Activated CD4-positive, alpha-beta T cell treated with anti-CD3 and anti-CD28 coated beads for 48 hours (primary cell): ENCODE results near the gene SEC16B.
"Not testable (repeated sequence)": the region's sequence is repeated elsewhere in the genome, so short reads cannot be mapped to it uniquely, and the experiment has no call there.

Experiments
- DNase-seq: peaks from one replicate; pipeline ENCODE4 v3.0.0-alpha.2; 2020

SEC16B gene, protein sequence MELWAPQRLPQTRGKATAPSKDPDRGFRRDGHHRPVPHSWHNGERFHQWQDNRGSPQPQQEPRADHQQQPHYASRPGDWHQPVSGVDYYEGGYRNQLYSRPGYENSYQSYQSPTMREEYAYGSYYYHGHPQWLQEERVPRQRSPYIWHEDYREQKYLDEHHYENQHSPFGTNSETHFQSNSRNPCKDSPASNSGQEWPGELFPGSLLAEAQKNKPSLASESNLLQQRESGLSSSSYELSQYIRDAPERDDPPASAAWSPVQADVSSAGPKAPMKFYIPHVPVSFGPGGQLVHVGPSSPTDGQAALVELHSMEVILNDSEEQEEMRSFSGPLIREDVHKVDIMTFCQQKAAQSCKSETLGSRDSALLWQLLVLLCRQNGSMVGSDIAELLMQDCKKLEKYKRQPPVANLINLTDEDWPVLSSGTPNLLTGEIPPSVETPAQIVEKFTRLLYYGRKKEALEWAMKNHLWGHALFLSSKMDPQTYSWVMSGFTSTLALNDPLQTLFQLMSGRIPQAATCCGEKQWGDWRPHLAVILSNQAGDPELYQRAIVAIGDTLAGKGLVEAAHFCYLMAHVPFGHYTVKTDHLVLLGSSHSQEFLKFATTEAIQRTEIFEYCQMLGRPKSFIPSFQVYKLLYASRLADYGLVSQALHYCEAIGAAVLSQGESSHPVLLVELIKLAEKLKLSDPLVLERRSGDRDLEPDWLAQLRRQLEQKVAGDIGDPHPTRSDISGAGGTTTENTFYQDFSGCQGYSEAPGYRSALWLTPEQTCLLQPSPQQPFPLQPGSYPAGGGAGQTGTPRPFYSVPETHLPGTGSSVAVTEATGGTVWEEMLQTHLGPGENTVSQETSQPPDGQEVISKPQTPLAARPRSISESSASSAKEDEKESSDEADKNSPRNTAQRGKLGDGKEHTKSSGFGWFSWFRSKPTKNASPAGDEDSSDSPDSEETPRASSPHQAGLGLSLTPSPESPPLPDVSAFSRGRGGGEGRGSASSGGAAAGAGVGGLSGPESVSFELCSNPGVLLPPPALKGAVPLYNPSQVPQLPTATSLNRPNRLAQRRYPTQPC

DNA sequence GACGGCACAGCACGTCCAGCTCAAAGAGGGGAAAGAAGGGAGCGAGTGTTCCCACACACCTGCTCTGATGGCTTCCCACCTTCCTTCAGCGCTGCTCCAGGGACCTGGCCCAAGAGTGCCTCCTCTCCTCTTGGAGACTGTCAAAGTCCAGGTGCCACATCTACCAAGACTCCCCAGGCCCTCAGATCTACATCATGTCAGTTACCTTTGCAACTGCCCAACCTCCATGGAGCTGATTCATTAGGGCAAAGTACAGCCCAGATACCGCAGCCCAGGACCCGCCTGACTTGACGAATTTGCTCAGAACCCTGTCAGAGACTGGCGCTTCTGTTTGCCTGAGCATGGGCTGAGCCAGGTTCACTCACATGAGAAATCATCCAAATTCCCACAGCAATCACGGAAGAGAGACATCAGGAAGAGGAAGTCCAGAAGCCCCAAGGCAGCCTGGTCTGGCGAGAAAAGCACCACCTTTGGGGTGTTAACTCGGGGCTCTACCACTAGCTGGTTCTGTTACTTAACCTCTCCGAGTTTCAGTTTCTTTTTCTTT, at the start of gene SEC16B:
Gene SEC16B (minus strand): TSS at position 234 of the 547 bp plus-strand sequence. CDS start 2,077 bp downstream, outside the sequence.
- DNase-seq, result no peak

DNA sequence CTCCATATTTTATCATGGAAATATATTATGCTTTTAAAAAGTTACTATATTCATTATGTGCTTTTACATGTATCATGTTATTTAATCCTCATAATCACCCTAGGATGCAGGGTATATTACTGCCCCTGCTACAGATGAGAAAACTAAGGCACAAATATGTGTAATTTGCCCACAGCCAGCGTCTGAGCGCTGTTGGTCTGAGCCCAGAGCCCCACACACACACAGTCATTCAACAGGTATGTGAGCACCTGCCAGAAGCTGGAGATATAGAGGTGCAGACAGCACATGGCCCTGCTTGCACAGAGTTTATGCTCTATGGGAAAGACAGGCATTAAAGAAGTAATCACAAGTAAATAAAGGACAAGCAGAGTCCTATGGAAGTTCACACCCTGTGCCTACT, 49.8 kb upstream of the SEC16B start:
- no peak for DNase-seq

DNA sequence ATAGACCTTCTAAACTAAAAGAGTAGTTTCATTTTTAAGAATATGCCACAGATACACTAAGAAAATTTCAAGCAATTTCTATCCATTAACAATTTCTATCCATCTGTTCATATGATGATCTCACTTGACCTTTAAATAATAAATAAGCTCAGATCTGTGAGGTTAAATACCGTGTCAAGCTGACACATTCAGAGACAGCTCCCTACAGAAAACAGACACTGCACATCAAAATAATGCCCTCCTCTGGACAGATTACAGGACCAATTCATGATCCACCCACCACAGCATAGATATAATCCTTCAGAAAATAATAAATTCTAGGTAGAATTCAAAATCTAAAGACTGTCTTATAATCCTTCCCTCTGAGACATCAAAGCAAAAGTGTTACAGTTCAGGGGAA, 49.4 kb upstream of the SEC16B start:
- DNase-seq, result no peak

DNA sequence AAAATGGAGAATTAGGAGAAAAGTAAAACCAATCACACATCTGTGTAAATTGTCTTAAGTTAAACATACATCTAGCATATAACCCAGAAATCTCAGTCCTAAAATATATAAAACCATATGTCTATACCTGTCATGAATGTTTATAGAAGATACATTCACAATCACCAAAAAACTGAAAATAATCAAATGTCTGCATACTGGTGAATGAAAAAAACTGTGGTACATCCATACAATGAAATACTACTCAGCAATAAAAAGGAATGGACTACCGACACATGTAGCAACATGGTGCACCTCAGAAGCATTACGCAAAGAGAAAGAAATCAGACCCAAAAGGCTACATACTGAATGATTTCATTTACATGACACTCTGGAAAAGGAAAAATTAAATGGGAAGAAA, 47.7 kb upstream of the SEC16B start:
- DNase-seq, result no peak

DNA sequence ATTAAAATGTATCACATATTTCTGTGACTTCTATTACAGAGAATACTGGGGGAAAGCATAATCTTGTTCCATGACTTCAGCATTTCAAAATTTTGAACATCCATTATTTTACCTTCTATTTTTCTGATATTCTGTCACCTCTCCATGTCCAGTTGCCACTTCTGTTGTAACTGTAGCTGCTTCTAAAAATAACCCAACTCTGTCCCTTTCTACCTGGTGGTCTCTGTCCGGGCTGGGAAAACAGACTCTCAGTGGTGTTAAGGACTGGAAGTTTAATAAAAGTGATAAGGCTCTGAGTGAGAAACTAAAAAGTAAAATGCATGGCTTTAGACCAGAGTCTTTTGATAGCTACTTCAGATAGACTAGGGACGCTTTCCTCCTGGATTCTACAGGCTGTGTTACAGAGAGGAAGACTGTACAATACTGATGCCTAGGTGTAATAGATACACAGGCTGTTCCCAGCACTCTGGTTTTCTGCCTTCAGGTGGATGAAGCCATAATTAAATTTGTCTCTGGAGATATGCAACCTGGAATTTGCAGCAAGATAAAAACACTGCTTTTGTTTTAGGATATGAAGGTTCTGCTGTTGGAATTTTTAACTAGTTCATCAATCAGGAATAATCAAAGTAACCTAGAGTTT, 42.1 kb upstream of the SEC16B start:
- no peak for DNase-seq

DNA sequence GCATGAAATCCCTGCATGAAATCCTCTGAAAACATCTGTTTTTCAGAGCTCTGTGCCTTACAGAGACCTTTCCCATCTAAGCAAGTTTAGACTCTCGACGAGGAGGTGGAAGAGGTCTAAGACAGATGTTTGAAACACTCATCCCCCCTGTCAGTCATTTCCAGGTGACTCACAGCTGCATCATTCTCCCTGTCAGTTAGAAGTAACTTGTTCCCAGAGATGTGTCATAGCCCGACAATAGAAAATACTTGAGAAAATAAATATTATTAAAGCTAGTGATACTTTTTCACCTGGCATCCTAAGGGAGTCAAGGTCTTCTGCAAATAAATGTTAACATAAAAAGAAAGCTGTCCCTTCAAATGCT, 41.6 kb upstream of the SEC16B start:
- no peak for DNase-seq

DNA sequence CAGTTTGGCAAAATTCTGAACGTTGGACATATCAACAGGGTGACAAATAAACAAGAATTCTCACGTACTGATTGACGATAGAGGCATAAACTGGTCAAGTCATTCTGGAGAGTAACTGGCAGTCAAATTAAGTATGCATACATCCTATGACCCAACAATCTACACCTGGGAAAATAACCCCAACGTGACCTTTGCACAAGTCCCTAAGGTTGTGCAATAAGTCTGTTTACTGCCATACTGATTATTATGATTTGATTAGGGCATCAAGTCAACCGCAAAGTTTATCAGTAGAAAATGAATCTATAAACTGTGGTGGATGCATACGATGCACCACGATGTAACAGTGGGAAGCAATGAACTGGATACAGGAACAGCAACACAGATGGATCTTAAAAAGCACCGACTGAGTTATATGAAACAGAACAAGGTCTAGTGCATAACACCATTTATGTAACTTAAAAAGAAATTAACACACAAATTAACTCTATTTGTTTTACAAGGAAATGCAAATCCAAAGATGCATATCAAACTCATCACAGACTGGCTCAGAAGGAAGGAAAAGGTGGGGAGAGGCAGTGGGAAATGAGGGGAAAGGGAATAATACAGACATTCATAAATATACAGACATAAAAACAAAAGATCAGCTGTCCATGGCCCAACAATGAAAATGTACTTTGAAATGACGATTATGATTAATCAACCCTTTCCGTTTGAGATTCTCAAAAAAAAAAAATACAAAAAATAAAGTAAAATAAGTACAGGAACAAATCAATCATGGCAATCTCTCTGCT, 41.0 kb upstream of the SEC16B start:
- no peak for DNase-seq

GRCh38 chr1:178006043-178006442, 36.2 kb upstream of the SEC16B start:
- DNase-seq, result no peak

DNA sequence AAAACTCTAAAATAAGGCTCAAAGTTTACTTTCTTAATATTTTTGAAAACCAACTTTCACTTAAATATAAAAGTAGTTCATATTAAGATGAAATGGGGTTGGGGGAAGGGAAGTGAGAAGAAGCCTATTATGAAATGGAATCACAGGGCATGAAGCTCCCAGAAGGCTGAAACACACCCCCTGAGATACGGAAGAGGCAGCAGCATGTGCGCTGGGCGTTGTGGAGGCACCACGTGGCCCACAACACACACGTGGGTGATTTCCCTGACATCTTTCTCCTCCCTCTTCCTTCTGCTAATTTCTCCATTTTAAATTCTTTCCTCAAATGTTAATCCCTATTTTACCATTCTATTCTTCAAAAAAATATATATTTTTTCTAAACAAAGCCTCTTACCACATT, 35.6 kb upstream of the SEC16B start:
- no peak for DNase-seq

GRCh38 chr1:178004926-178005391, 35.1 kb upstream of the SEC16B start:
- DNase-seq, result no peak

DNA sequence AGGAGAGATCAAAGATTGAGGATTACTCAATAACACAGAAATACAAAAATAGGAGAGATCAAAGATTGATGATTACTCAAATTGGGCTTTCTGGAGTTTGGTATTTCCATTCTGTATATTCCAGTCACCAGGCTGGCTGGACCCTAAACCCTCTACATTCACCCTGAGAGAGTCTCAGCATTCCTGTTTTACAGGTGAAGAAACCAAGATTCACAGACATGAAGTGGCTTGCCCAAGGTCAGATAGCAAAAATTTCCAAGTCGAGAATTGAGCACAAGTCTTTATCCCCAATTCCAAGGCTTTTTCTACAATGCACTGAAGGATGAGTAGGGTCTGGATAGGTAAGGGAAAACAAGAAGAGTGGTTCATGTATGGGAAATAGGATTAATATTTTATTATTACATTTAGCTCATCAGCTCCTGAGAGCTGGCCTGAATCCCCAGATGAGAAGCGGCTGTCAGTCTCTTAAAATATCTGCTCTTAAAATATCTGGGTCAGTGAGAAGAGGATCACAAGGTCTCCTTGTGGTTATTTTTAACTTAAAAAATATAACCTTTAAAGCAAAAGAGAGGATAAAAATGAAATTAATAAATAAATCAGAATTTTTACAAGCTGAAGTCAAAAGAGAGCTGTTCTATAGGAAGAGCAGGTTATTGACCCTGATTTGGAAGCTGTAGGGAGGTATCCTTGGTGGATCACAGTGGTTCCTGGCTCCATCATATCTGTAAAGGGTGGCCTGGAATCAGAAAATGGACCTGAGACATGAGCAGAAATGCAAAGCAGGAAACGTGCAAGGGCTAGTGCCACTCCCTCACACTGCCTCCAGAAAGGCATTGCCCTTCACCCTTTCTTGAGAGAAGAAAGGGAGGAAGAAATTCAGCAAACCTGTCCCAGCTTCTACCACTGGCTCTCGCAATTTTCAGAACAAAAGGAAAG, 29.1 kb upstream of the SEC16B start:
- no peak for DNase-seq

- no peak for DNase-seq
Measured at GRCh38 chr1:177996957-177997356, 27.1 kb upstream of the SEC16B start.

DNA sequence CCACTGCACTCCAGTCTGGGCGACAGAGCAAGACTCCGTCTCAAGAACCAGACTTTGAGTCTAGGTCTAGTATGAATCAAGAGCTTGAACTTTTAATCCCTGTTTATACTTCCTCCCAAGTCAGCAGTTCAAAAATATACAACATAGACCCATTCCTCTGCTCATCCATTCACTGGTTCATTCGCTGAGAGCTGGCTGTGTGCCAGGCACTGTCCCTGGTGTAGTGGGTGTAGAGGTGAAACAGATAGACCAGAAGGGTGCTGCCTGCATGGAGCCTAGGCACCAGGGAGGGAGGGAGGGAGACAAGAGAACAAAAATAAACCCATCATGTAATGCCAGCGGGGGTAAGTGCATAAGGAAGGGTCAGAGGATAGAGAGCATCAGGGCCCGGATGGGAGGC, 25.5 kb upstream of the SEC16B start:
- DNase-seq, result no peak

DNA sequence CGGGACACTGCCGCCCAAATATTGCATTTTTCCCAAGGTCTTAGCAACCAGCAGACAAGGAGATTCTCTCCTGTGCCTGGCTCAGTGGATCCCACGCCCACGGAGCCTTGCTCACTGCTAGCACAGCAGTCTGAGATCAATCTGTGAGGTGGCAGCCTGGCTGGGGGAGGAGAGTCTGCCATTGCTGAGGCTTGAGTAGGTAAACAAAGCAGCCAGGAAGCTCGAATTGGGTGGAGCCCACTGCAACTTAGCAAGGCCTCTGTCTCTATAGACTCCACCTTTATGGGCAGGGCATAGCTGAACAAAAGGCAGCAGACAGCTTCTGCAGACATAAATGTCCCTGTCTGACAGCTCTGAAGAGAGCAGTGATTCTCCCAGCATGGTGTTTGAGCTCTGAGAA, 16.4 kb upstream of the SEC16B start:
- DNase-seq, result not testable (repeated sequence)

DNA sequence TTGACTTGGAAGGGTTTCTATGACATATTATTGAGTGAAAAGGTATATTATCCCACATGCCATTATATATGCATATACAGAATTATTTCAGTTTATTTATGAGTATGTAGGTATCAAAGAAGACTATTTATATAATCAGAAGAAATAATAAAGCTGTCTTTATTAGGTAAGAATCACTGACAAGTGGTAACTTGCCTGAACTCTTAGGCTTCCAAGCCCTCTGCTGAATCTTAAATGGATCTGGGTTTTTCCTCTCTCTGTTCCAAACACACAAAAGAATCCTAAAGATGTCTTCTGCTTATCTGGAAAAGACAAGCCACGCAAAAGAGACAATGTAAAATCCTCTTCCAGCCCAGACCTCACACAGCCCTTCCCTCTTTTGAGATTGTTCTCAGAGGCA, 14.9 kb upstream of the SEC16B start:
- DNase-seq, result no peak

GRCh38 chr1:177984136-177984525, 14.3 kb upstream of the SEC16B start:
- no peak for DNase-seq

DNA sequence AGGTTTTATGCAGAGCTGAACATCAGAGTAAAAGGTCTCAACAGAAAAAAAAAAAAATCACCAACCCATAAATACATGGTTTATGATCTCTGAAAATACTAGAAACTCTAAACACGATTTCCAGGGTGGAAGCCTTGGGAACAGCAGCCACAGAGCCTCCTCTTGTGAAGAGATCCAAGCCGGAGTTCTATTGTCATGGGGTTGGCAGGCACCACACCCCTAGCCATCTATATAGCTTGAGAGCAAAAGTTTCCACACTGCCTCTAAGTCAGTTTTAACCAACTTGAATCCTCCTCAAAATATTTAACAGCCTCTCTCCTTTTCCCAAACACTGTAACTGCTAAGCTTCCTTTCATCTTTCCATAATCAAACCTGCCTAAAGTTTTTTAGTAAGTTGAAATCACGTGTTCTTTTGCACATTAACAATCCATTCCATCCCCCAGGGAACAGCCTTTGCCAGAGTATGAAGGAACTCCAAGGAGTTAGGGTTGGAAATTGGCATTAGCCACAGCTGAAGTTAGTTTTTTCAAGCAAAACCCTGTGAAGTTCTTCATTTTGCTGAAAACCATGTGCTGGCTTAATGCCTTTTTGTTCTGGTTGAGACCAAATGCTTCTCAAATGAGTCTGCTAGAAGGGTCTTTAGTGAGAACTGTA, 13.8 kb upstream of the SEC16B start:
- no peak for DNase-seq

DNA sequence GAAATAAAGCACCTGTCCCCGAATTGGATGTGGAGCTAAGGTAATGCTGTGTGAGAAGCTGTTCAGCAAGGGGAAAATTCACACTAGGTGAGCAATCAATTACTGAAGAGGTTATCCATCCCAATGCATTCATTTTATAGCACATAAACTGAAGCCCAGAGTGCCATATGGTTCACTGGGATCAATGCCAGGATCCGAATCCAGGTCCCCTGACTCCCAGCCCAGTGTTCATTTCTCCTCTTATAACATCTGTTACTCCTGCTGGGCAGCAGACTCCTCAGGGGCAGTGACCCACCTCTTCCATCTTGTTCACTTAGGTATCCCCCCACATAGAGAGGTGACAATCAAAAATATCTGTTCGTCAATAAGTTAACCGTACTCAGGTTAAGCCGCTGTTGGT, 13.2 kb upstream of the SEC16B start:
- no peak for DNase-seq

DNA sequence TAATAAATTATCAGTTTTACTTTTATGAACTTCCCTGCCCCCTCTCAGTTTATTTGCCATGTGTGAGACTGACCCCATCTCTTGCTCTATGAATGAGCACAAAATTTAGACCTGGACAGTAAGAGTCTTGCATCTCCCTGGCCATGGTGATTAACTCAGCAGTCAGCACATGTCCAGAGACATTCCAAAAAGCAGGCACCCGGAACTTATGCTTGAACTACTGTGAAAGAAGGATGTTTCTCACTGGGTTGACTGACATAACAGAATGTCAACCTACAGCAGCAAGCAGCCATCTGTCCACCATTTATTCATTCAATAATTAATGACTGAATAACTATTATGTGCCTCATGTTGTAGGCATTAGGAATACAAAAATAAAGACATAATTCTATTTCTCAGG, 11.3 kb upstream of the SEC16B start:
- no peak for DNase-seq

DNA sequence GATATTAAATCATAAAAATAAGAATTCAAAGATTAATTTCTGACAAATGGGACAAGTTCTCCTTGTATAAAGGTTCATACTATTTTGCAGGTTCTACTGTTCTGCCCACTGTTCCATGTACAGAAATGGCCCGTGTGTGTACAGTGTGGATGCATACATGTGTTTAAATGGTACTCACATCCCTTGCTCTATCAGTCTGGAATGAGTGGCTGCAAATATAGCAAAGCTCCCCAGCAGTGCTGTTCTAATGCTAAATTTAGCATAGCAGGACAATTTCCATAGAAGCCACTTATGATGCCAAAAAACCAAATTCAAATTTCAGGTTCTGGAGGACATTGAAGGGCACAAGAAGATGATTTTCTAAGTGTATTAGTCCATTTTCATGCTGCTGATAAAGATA, 9.4 kb upstream of the SEC16B start:
- no peak for DNase-seq
